NB4 (cell line): Measurements from ENCODE around the gene PIWIL4.
"Not testable (repeated sequence)": the region's sequence is repeated elsewhere in the genome, so short reads cannot be mapped to it uniquely, and the experiment has no call there.

ENCODE experiments used
- DNase-seq: peaks from one replicate; pipeline ENCODE4 v3.0.0; 2010; ENCODE audit warnings: low read depth
- H3K4me3 ChIP-seq: one replicate; pipeline ENCODE4 v1.5.1; 2011; ENCODE audit warnings: mild to moderate bottlenecking, low read depth, low read length, moderate library complexity
- CTCF ChIP-seq: IDR thresholded peaks from one replicate; pipeline ENCODE4 v1.5.1; 2012; ENCODE audit warnings: low read depth, low read length
- MAX ChIP-seq: IDR thresholded peaks from 2 replicates; pipeline ENCODE4 v1.6.1; 2011; ENCODE audit warnings: low read depth, low read length
- MYC ChIP-seq: IDR thresholded peaks from 2 replicates; pipeline ENCODE4 v1.6.1; 2011; ENCODE audit warnings: low read depth, low read length
- POLR2A ChIP-seq: IDR thresholded peaks from 2 replicates; pipeline ENCODE4 v1.6.1; 2011; ENCODE audit warnings: mild to moderate bottlenecking; ENCODE audit not compliant: insufficient read length; ENCODE audit errors: extremely low read depth

The PIWIL4 gene

GRCh38 chr11:94549146-94549545, 18.0 kb upstream of the PIWIL4 start:
- peak; percentile 28 for DNase-seq
- H3K4me3 ChIP-seq = peak overlapping the region; percentile 95
- TF ChIP-seq MAX (peak; percentile 43; the same call in 1 of the 2 replicates), MYC (no peak)

GRCh38 chr11:94550513-94550912, 16.7 kb upstream of the PIWIL4 start:
- H3K4me3 ChIP-seq = peak overlapping the region; percentile 95
- TF ChIP-seq MYC = 0 out of 2 replicates have a peak, but pooled peaks have one; percentile 14
- TF ChIP-seq POLR2A = no peak
- TF ChIP-seq CTCF = no peak
- peak; percentile 62 for DNase-seq

GRCh38 chr11:94553938-94554337, 13.2 kb upstream of the PIWIL4 start:
- no peak overlapping the region for H3K4me3 ChIP-seq
- DNase-seq = peak; percentile 37
- TF ChIP-seq MYC (no peak), MAX (no peak), POLR2A (no peak), CTCF (no peak)

GRCh38 chr11:94555752-94556329, 11.3 kb upstream of the PIWIL4 start:
- not testable (repeated sequence) for DNase-seq, H3K4me3 ChIP-seq

- TF ChIP-seq MAX = no peak
- DNase-seq = no peak
- no peak overlapping the region for H3K4me3 ChIP-seq
Measured at GRCh38 chr11:94557421-94557820, 9.7 kb upstream of the PIWIL4 start.

GRCh38 chr11:94557992-94558391, 9.2 kb upstream of the PIWIL4 start:
- no peak overlapping the region for H3K4me3 ChIP-seq
- no peak for DNase-seq
- TF ChIP-seq POLR2A = no peak
- no peak for TF ChIP-seq MYC
- TF ChIP-seq CTCF = no peak
- TF ChIP-seq MAX = no peak

GRCh38 chr11:94558468-94558867, 8.7 kb upstream of the PIWIL4 start:
- DNase-seq = peak; percentile 95
- TF ChIP-seq CTCF (no peak), MAX (no peak; the same call in 1 of the 2 replicates), MYC (peak; percentile 53)
- no peak overlapping the region for H3K4me3 ChIP-seq
